H1 (cell line): ENCODE measurements around the gene GABRG3. TPM values are rescaled to one million over a fixed set of nuclear protein-coding genes. Genes with fewer than 3 reads are reported as not detected.

Source experiments
- CTCF ChIA-PET: fragments of 300-600 bp; sonication (Branson Sonifier 250); formaldehyde crosslinking; loops from one replicate; lab custom pipeline; 2021; ENCODE audit not compliant: partially characterized antibody; lab: Charles Lee
- POLR2A ChIA-PET: fragments of 300-600 bp; sonication (Branson Sonifier 250); formaldehyde crosslinking; loops from one replicate; lab custom pipeline; 2021; ENCODE audit warnings: inconsistent platforms; ENCODE audit not compliant: partially characterized antibody; lab: Charles Lee
- DNase-seq, 2 experiments: peaks; one replicate each; pipeline versions ENCODE4 v3.0.0 to v3.0.0-alpha.2; 2010 to 2022; ENCODE audit warnings: low spot score in 2 of 2, low read depth in 1 of 2, mixed read lengths in 1 of 2
- FAIRE-seq: peaks from 2 replicates; lab custom pipeline; 2011; peaks lifted over from hg19 to GRCh38; lab: Jason Lieb, UNC
- H2AFZ ChIP-seq: 2 replicates; pipeline ENCODE4 v1.8.1; 2012; ENCODE audit warnings: low read length, inconsistent platforms
- H2AK5ac ChIP-seq: 2 replicates; pipeline ENCODE4 v1.6.1; 2013; ENCODE audit warnings: low read depth, low read length
- H2BK120ac ChIP-seq: replicated peaks from 2 replicates; pipeline ENCODE3; 2013; ENCODE audit warnings: low read depth, low read length, inconsistent platforms
- H2BK12ac ChIP-seq: 2 replicates; pipeline ENCODE4 v1.6.1; 2013; ENCODE audit warnings: low read depth, low read length
- H2BK15ac ChIP-seq: 2 replicates; pipeline ENCODE4 v1.6.1; 2013; ENCODE audit warnings: low read length
- H2BK20ac ChIP-seq: 2 replicates; pipeline ENCODE4 v1.6.1; 2013; ENCODE audit warnings: low read length
- H2BK5ac ChIP-seq: 2 replicates; pipeline ENCODE4 v1.6.1; 2013; ENCODE audit warnings: low read depth, low read length
- H3K14ac ChIP-seq: 2 replicates; pipeline ENCODE4 v1.6.1; 2013; ENCODE audit warnings: inconsistent platforms; ENCODE audit not compliant: insufficient read length
- H3K18ac ChIP-seq: 2 replicates; pipeline ENCODE4 v1.6.1; 2013; ENCODE audit warnings: low read length; ENCODE audit errors: extremely low read depth
- H3K23ac ChIP-seq: 2 replicates; pipeline ENCODE4 v1.6.1; 2013; ENCODE audit warnings: inconsistent platforms; ENCODE audit not compliant: insufficient read length
- H3K23me2 ChIP-seq: 2 replicates; pipeline ENCODE4 v1.6.1; 2013; ENCODE audit warnings: low read depth, low read length
- H3K27ac ChIP-seq: 2 replicates; pipeline ENCODE4 v1.6.1; 2011; ENCODE audit warnings: low read depth, low read length, inconsistent platforms
- H3K27me3 ChIP-seq, 4 experiments: replicated peaks in 1 of 4; 1 replicate in 1 of 4; 2 replicates in 3 of 4; pipeline versions ENCODE4 v1.6.1 to v1.8.1; 2011 to 2013; ENCODE audit warnings: low read length in 3 of 4, mild to moderate bottlenecking in 3 of 4, inconsistent platforms in 2 of 4, mixed read lengths in 2 of 4, moderate library complexity in 1 of 4; ENCODE audit not compliant: control insufficient read depth in 3 of 4, insufficient read depth in 3 of 4; ENCODE audit errors: extremely low read depth in 1 of 4
- H3K36me3 ChIP-seq, 4 experiments: 2 replicates each; pipeline versions ENCODE4 v1.6.1 to v1.8.1; 2011 to 2013; ENCODE audit warnings: mild to moderate bottlenecking in 4 of 4, low read length in 3 of 4, moderate library complexity in 2 of 4, control low read depth in 1 of 4, inconsistent platforms in 1 of 4; ENCODE audit not compliant: insufficient read depth in 4 of 4, control insufficient read depth in 2 of 4
- H3K4ac ChIP-seq: replicated peaks from 2 replicates; pipeline ENCODE3; 2013; ENCODE audit warnings: low read length, low read depth, mixed read lengths, inconsistent platforms; ENCODE audit not compliant: insufficient read length
- H3K4me1 ChIP-seq, 4 experiments: replicated peaks in 1 of 4; 1 replicate in 1 of 4; 2 replicates in 3 of 4; pipeline versions ENCODE4 v1.6.1 to v1.8.1; 2011 to 2013; ENCODE audit warnings: low read length in 3 of 4, inconsistent platforms in 2 of 4, mixed read lengths in 1 of 4; ENCODE audit not compliant: insufficient read depth in 4 of 4, control insufficient read depth in 3 of 4
- H3K4me2 ChIP-seq, 2 experiments: 2 replicates each; pipeline versions ENCODE4 v1.6.1 to v1.8.1; 2011 to 2013; ENCODE audit warnings: low read depth in 2 of 2, low read length in 2 of 2, control low read depth in 1 of 2, inconsistent platforms in 1 of 2, mild to moderate bottlenecking in 1 of 2; ENCODE audit not compliant: insufficient read depth in 1 of 2
- H3K4me3 ChIP-seq, 4 experiments: fragments of 200-600, 300-600 bp in 1 of 4; sonication (generic), shearing (Covaris generic), sonication (Bioruptor Twin) in 1 of 4; 2 replicates each; pipeline versions ENCODE4 v1.5.1 to v1.8.1; 2011 to 2016; ENCODE audit warnings: low read length in 4 of 4, low read depth in 3 of 4, control low read depth in 2 of 4, inconsistent platforms in 2 of 4, mild to moderate bottlenecking in 2 of 4, mixed read lengths in 1 of 4, moderate library complexity in 1 of 4; ENCODE audit not compliant: insufficient read depth in 2 of 4; ENCODE audit errors: extremely low read depth in 1 of 4
- H3K56ac ChIP-seq: replicated peaks from 2 replicates; pipeline ENCODE3; 2013; ENCODE audit warnings: low read depth, mild to moderate bottlenecking, mixed read lengths, low read length, inconsistent platforms; ENCODE audit not compliant: insufficient read length
- H3K79me1 ChIP-seq: 2 replicates; pipeline ENCODE4 v1.6.1; 2013; ENCODE audit warnings: low read depth, low read length, control low read depth
- H3K79me2 ChIP-seq, 2 experiments: 2 replicates each; pipeline versions ENCODE4 v1.6.1 to v1.8.1; 2012 to 2013; ENCODE audit warnings: low read length in 2 of 2, mild to moderate bottlenecking in 2 of 2, inconsistent platforms in 1 of 2; ENCODE audit not compliant: insufficient read depth in 2 of 2, control insufficient read depth in 1 of 2
- H3K9ac ChIP-seq, 4 experiments: replicated peaks in 1 of 4; 1 replicate in 1 of 4; 2 replicates in 3 of 4; pipeline versions ENCODE4 v1.6.1 to v1.8.1; 2011 to 2013; ENCODE audit warnings: low read depth in 3 of 4, low read length in 3 of 4, control low read depth in 2 of 4, mild to moderate bottlenecking in 2 of 4, moderate library complexity in 2 of 4, inconsistent platforms in 1 of 4; ENCODE audit errors: extremely low read depth in 1 of 4
- H3K9me3 ChIP-seq, 2 experiments: 2 replicates each; pipeline versions ENCODE4 v1.6.1 to v1.8.1; 2012 to 2013; ENCODE audit warnings: mild to moderate bottlenecking in 2 of 2, moderate library complexity in 2 of 2, control low read depth in 1 of 2, inconsistent platforms in 1 of 2, low read depth in 1 of 2, low read length in 1 of 2, mixed read lengths in 1 of 2; ENCODE audit not compliant: insufficient read depth in 2 of 2
- H4K20me1 ChIP-seq, 2 experiments: replicated peaks in 1 of 2; 2 replicates each; pipeline versions ENCODE3 to v1.8.1; 2011 to 2013; ENCODE audit warnings: inconsistent platforms in 2 of 2, low read length in 2 of 2, mild to moderate bottlenecking in 1 of 2; ENCODE audit not compliant: insufficient read depth in 2 of 2, control insufficient read depth in 1 of 2
- H4K5ac ChIP-seq: 2 replicates; pipeline ENCODE4 v1.6.1; 2013; ENCODE audit warnings: low read length, low read depth, mixed read lengths, inconsistent platforms; ENCODE audit not compliant: insufficient read length
- H4K8ac ChIP-seq: 2 replicates; pipeline ENCODE4 v1.8.0; 2013; ENCODE audit warnings: mild to moderate bottlenecking, moderate library complexity, low read length, inconsistent platforms; ENCODE audit not compliant: insufficient read depth; ENCODE audit errors: extremely low read depth
- H4K91ac ChIP-seq: replicated peaks from 2 replicates; pipeline ENCODE3; 2013; ENCODE audit warnings: low read length, mixed read lengths, inconsistent platforms; ENCODE audit not compliant: insufficient read length
- CTBP2 ChIP-seq: IDR thresholded peaks from 2 replicates; pipeline ENCODE4 v1.7.0; 2011; ENCODE audit warnings: borderline replicate concordance, mild to moderate bottlenecking, moderate library complexity, mixed read lengths, low read length; ENCODE audit not compliant: insufficient read depth, insufficient read length
- JUN ChIP-seq: IDR thresholded peaks from 2 replicates; pipeline ENCODE4 v1.6.1; 2011; ENCODE audit warnings: low read depth, mild to moderate bottlenecking, improper control_type of control experiment, low read length
- RBBP5 ChIP-seq: IDR thresholded peaks from 2 replicates; pipeline ENCODE4 v1.7.1; 2012; ENCODE audit warnings: low read depth, mild to moderate bottlenecking, inconsistent platforms, low read length, moderate library complexity, borderline replicate concordance
- SIN3A ChIP-seq, 2 experiments: IDR thresholded peaks in 1 of 2; conservative IDR thresholded peaks in 1 of 2; 2 replicates each; pipeline ENCODE4 v1.6.1; 2011 to 2012; ENCODE audit warnings: low read length in 2 of 2, improper control_type of control experiment in 1 of 2, low read depth in 1 of 2, mild to moderate bottlenecking in 1 of 2
- SIRT6 ChIP-seq: IDR thresholded peaks from one replicate; pipeline ENCODE4 v1.7.1; 2012; ENCODE audit warnings: low read length, inconsistent platforms
- TAF1 ChIP-seq: IDR thresholded peaks from 2 replicates; pipeline ENCODE4 v1.6.1; 2011; ENCODE audit warnings: mild to moderate bottlenecking, low read depth, low read length
- USF2 ChIP-seq: IDR thresholded peaks from 2 replicates; pipeline ENCODE4 v1.6.1; 2011; ENCODE audit warnings: low read length, improper control_type of control experiment
- YY1 ChIP-seq: IDR thresholded peaks from 2 replicates; pipeline ENCODE4 v1.6.1; 2011; ENCODE audit warnings: low read depth, mild to moderate bottlenecking, low read length
- WGBS, 2 experiments: shearing (Covaris generic) in 1 of 2; methylation state at CpG; one replicate each; pipeline versions ENCODE4 v1.1.6 to v1.1.7; 2013 to 2015; ENCODE audit warnings: low lambda C conversion rate in 2 of 2, mixed read lengths in 2 of 2, inconsistent platforms in 1 of 2, low coverage in 1 of 2, missing lambda C conversion rate in 1 of 2; ENCODE audit not compliant: insufficient replicate concordance in 2 of 2, insufficient coverage in 1 of 2, insufficient read length in 1 of 2; ENCODE audit errors: extremely low coverage in 1 of 2, missing lambda C conversion rate in 1 of 2; 5-methylcytosine and 5-hydroxymethylcytosine counted together
- polyA plus RNA-seq, 7 experiments: library from polyadenylated mRNA; depleted of rRNA in 3 of 7; stranded (reverse) in 5 of 7; unstranded in 2 of 7; fragments of >200 nt in 5 of 7; fragments of 200-250 nt in 2 of 7; gene quantifications; 1 replicate in 5 of 7; 2 replicates in 1 of 7; 4 replicates in 1 of 7; pipeline versions ENCODE4 v1.2.1 to v1.2.3, GENCODE V29; 2011 to 2013; ENCODE audit warnings: missing spikeins in 2 of 7, mixed read lengths in 2 of 7
- total RNA-seq: library from RNA; stranded (reverse); fragmentation: NEBNext Ultra II Directional; extraction: Animal tissue kit (Norgen Biotek cat#: 25700); gene quantifications from 2 replicates; pipeline ENCODE4 v1.2.1, GENCODE V29; 2021
- TF ChIP-seq, protein P1 (sequence below), 3 experiments: IDR thresholded peaks; 1 replicate in 2 of 3; 2 replicates in 1 of 3; pipeline versions ENCODE4 v1.5.1 to v1.6.1; 2011; ENCODE audit warnings: low read length in 3 of 3, mild to moderate bottlenecking in 3 of 3, inconsistent platforms in 2 of 3, low read depth in 1 of 3, moderate library complexity in 1 of 3; ENCODE audit not compliant: insufficient read depth in 1 of 3; ENCODE audit errors: control extremely low read depth in 1 of 3

The GABRG3 gene
- total and polyA plus RNA-seq, 2 of the 8 experiments (the other 6 are each of a cell fraction or from before 2014, with no cell fraction given) = 0.17 to 0.80 TPM

DNA sequence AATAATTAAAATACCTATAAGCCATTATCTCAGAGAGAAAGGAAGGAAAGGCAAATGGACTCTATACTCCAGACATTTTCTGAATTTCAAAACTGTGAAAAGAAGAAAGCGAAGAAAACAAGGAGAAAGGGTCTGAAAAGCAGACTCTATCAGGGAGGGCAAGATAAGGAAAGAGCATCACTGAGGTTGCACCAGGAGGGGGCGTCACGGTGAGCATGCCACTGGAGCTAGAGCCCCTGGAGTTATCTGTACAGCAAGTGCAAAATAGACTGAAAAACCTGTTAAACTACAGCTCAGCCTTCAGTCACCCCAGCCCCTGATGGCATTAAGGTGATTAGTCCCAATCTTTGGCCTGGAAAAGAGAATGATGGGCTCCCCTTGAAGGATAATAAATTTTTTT, 514.3 kb downstream of the GABRG3 start:
- H2BK5ac ChIP-seq = no peak overlapping the region
- H3K23me2 ChIP-seq = 0 out of 2 replicates have a peak, but pooled peaks cover 2% of the 10 kb centered on the region
- H4K91ac ChIP-seq = no peak overlapping the region
- no peak overlapping the region for H4K5ac ChIP-seq
- H2BK15ac ChIP-seq = no peak overlapping the region
- no peak overlapping the region for H3K14ac ChIP-seq
- peaks cover 0 to 2% of the 10 kb centered on the region in 2 experiments; a peak in 2 of 4 replicates for H3K9me3 ChIP-seq
- H3K4me3 ChIP-seq = no peak overlapping the region
- H3K4ac ChIP-seq = no peak overlapping the region
- H3K4me2 ChIP-seq = no peak overlapping the region
- H3K27me3 ChIP-seq = no peaks in the 10 kb centered on the region
- CTCF ChIA-PET = interaction anchor here (1.0 kb wide), 1 partner anchor 17 kb away, joined by 5 read pairs; no protein-coding TSS in a partner anchor
- H3K9ac ChIP-seq = no peak overlapping the region
- no peaks in the 10 kb centered on the region for H3K79me1 ChIP-seq
- POLR2A ChIA-PET = no interaction called here
- H3K36me3 ChIP-seq = no peaks in the 10 kb centered on the region
- H2BK12ac ChIP-seq = no peak overlapping the region
- no peak overlapping the region for H3K56ac ChIP-seq
- H2BK20ac ChIP-seq = peak overlapping the region; percentile 55; the same call in 1 of the 2 replicates
- FAIRE-seq (no peak), DNase-seq (no peak)
- no peak overlapping the region for H4K8ac ChIP-seq
- H2BK120ac ChIP-seq = no peak overlapping the region
- no peak overlapping the region for H3K27ac ChIP-seq
- H3K4me1 ChIP-seq = peaks cover 0 to 13% (median 5%) of the 10 kb centered on the region in 4 experiments; a peak in 5 of 7 replicates
- H4K20me1 ChIP-seq = no peaks in the 10 kb centered on the region
- no peaks in the 10 kb centered on the region for H3K79me2 ChIP-seq
- WGBS, 2 experiments = 74% methylated on average over 3 of the region's 3 CpGs; no CpG with 5 or more reads in 1 of the 2 experiments
- no peak overlapping the region for H2AFZ ChIP-seq
- H3K18ac ChIP-seq = no peak overlapping the region
- H2AK5ac ChIP-seq = no peak overlapping the region
- no peak overlapping the region for H3K23ac ChIP-seq
- TF ChIP-seq SIRT6 (no peak), YY1 (no peak), USF2 (no peak), JUN (no peak), TAF1 (no peak), SIN3A (conservative IDR thresholded peaks at IDR 0.05 in 1 of 2, IDR thresholded peaks at IDR 0.05 in 1 of 2; ENCODE audit: low read depth in 1 of 2, low read length in 2 of 2) (no peak), CTBP2 (no peak), RBBP5 (no peak)
- TF ChIP-seq, protein P1, sequence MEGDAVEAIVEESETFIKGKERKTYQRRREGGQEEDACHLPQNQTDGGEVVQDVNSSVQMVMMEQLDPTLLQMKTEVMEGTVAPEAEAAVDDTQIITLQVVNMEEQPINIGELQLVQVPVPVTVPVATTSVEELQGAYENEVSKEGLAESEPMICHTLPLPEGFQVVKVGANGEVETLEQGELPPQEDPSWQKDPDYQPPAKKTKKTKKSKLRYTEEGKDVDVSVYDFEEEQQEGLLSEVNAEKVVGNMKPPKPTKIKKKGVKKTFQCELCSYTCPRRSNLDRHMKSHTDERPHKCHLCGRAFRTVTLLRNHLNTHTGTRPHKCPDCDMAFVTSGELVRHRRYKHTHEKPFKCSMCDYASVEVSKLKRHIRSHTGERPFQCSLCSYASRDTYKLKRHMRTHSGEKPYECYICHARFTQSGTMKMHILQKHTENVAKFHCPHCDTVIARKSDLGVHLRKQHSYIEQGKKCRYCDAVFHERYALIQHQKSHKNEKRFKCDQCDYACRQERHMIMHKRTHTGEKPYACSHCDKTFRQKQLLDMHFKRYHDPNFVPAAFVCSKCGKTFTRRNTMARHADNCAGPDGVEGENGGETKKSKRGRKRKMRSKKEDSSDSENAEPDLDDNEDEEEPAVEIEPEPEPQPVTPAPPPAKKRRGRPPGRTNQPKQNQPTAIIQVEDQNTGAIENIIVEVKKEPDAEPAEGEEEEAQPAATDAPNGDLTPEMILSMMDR (IDR thresholded peaks at IDR 0.05; ENCODE audit: control extremely low read depth in 1 of 3, insufficient read depth in 1 of 3, low read depth in 1 of 3, low read length in 3 of 3) = peak; percentile 20 to 68 (median 62); a peak in 3 of 4 replicates
